Gastrocnemius medialis (tissue), 4 donors: ENCODE data around the gene CACNA2D3. TPM values are rescaled to one million over a fixed set of nuclear protein-coding genes. Genes with fewer than 3 reads are reported as not detected.

Experiments used
- ATAC-seq, 2 donors: fragments of 150-250 bp; one replicate each; pipeline ENCODE4 v1.9.1; 2016
- DNase-seq, 2 donors: peaks; one replicate each; pipeline ENCODE4 v3.0.0-alpha.2; 2019
- H3K27ac ChIP-seq, 4 donors: fragments of 200-600 bp; sonication (generic); 1 replicate in 1 of 4; 2 replicates in 3 of 4; pipeline ENCODE4 v1.5.1; 2016 to 2018; ENCODE audit warnings: mild to moderate bottlenecking in 2 of 4, moderate library complexity in 1 of 4
- H3K27me3 ChIP-seq, 3 donors: fragments of 200-600 bp; sonication (generic) in 2 of 3; 1 replicate in 1 of 3; 2 replicates in 2 of 3; pipeline versions ENCODE4 v1.5.1 to v1.6.0; 2016 to 2019; ENCODE audit warnings: mild to moderate bottlenecking in 1 of 3, moderate library complexity in 1 of 3
- H3K36me3 ChIP-seq, 2 donors: fragments of 200-600 bp; sonication (generic) in 1 of 2; one replicate each; pipeline ENCODE4 v1.5.1; 2017 to 2018
- H3K4me1 ChIP-seq, 2 donors: fragments of 200-600 bp; sonication (generic) in 1 of 2; one replicate each; pipeline ENCODE4 v1.5.1; 2016 to 2017; ENCODE audit warnings: mild to moderate bottlenecking in 2 of 2
- H3K4me3 ChIP-seq, 4 donors: fragments of 200-600 bp; sonication (generic) in 3 of 4; 1 replicate in 1 of 4; 2 replicates in 3 of 4; pipeline ENCODE4 v1.5.1; 2016 to 2019; ENCODE audit warnings: mild to moderate bottlenecking in 2 of 4
- H3K9me3 ChIP-seq, 3 donors: fragments of 200-600 bp; sonication (generic) in 2 of 3; 1 replicate in 1 of 3; 2 replicates in 2 of 3; pipeline ENCODE4 v1.5.1; 2016 to 2019
- CTCF ChIP-seq, 5 experiments: fragments of 450-650 bp in 3 of 5; fragments of 200-600 bp in 2 of 5; sonication (generic) in 2 of 5; IDR thresholded peaks in 4 of 5; conservative IDR thresholded peaks in 1 of 5; 1 replicate in 4 of 5; 2 replicates in 1 of 5; pipeline ENCODE4 v1.5.1; 2016 to 2019; ENCODE audit warnings: antibody characterized with exemption in 5 of 5, mild to moderate bottlenecking in 3 of 5, moderate library complexity in 3 of 5
- POLR2A ChIP-seq, 2 donors: fragments of 450-650 bp; IDR thresholded peaks; one replicate each; pipeline ENCODE4 v1.6.1; 2017; ENCODE audit warnings: antibody characterized with exemption in 2 of 2, mild to moderate bottlenecking in 2 of 2, moderate library complexity in 2 of 2
- in situ Hi-C, 4 donors: fragments of 200-750 bp; cut with MboI; loops; one replicate each; pipeline versions ENCODE4 v1.15.0 to v1.8.0; 2017; ENCODE audit warnings: low sequenced_read_pairs in 4 of 4
- intact Hi-C: fragments of 100-400 bp; cut with DNase I; formaldehyde crosslinking; loops from one replicate; pipeline ENCODE4 v1.15.1; 2023; ENCODE audit warnings: low total_unique reads
- total RNA-seq, 4 donors: library from RNA; depleted of rRNA; stranded (reverse); fragments of >200 nt; gene quantifications; one replicate each; pipeline versions ENCODE4 v1.1.0 to v1.2.3, GENCODE V29; 2016

CACNA2D3 gene
- total RNA-seq, 4 donors from 2014 or later: 4.7 to 14.4 (median 7.1) TPM

GRCh38 chr3:54895613-54896012, 773.3 kb downstream of the CACNA2D3 start:
- no peaks in the 10 kb centered on the region for H3K9me3 ChIP-seq
- peaks cover 34 to 44% of the 10 kb centered on the region in 2 donors for H3K4me1 ChIP-seq
- DNase-seq (no peak), ATAC-seq (no peak)
- in situ Hi-C loops: no loop called here
- TF ChIP-seq CTCF (IDR thresholded peaks at IDR 0.05 in 4 of 5, conservative IDR thresholded peaks at IDR 0.05 in 1 of 5): no peak
- no peak for TF ChIP-seq POLR2A (IDR thresholded peaks at IDR 0.05)
- H3K27me3 ChIP-seq: no peaks in the 10 kb centered on the region
- H3K36me3 ChIP-seq: no peaks in the 10 kb centered on the region
- no peak overlapping the region for H3K27ac ChIP-seq
- no peak overlapping the region for H3K4me3 ChIP-seq
- intact Hi-C loops: no loop called here

- in situ Hi-C loops: no loop called here
- ATAC-seq: no peak
- intact Hi-C loops: no loop called here
Measured at GRCh38 chr3:54897028-54897711, 774.8 kb downstream of the CACNA2D3 start.

GRCh38 chr3:54899273-54899672, 776.9 kb downstream of the CACNA2D3 start:
- in situ Hi-C loops: no loop called here

More at GRCh38 chr3:54897028-54897711, 774.8 kb downstream of the CACNA2D3 start:
- no peak for TF ChIP-seq POLR2A (IDR thresholded peaks at IDR 0.05)
- no peak for TF ChIP-seq CTCF (IDR thresholded peaks at IDR 0.05 in 4 of 5, conservative IDR thresholded peaks at IDR 0.05 in 1 of 5)
- Histone ChIP-seq H3K27ac (no peak overlapping the region), H3K9me3 (no peaks in the 10 kb centered on the region), H3K4me1 (peaks cover 36 to 44% of the 10 kb centered on the region in 2 donors), H3K36me3 (no peaks in the 10 kb centered on the region), H3K4me3 (no peak overlapping the region), H3K27me3 (no peaks in the 10 kb centered on the region)
- DNase-seq: no peak

GRCh38 chr3:54900838-54901591, 778.7 kb downstream of the CACNA2D3 start:
- no peak for TF ChIP-seq CTCF (IDR thresholded peaks at IDR 0.05 in 4 of 5, conservative IDR thresholded peaks at IDR 0.05 in 1 of 5)
- no peak for TF ChIP-seq POLR2A (IDR thresholded peaks at IDR 0.05)
- no peaks in the 10 kb centered on the region for H3K9me3 ChIP-seq
- DNase-seq: peak; percentile 60 to 63
- ATAC-seq: peak; percentile 94 to 96
- peaks cover 45 to 49% of the 10 kb centered on the region in 2 donors for H3K4me1 ChIP-seq
- peak overlapping the region; percentile 69 to 84 (median 78) for H3K27ac ChIP-seq
- H3K4me3 ChIP-seq: no peak overlapping the region
- intact Hi-C loops: loop anchor here (1.0 kb wide), 1 partner anchor 10 kb away; no protein-coding TSS in a partner anchor
- H3K27me3 ChIP-seq: no peaks in the 10 kb centered on the region
- in situ Hi-C loops: no loop called here
- H3K36me3 ChIP-seq: no peaks in the 10 kb centered on the region

More at GRCh38 chr3:54899273-54899672, 776.9 kb downstream of the CACNA2D3 start:
- ATAC-seq (no peak), DNase-seq (no peak)
- H3K27ac ChIP-seq: peak overlapping the region in 1 of 4 donors; percentile 84
- no peaks in the 10 kb centered on the region for H3K27me3 ChIP-seq
- no peak overlapping the region for H3K4me3 ChIP-seq
- no peaks in the 10 kb centered on the region for H3K36me3 ChIP-seq
- TF ChIP-seq CTCF (IDR thresholded peaks at IDR 0.05 in 4 of 5, conservative IDR thresholded peaks at IDR 0.05 in 1 of 5): no peak
- no peak for TF ChIP-seq POLR2A (IDR thresholded peaks at IDR 0.05)
- intact Hi-C loops: no loop called here
- peaks cover 37 to 41% of the 10 kb centered on the region in 2 donors for H3K4me1 ChIP-seq
- no peaks in the 10 kb centered on the region for H3K9me3 ChIP-seq
